IMR-90 (cell line): ENCODE measurements around the gene ASTN2. TPM values are rescaled to one million over a fixed set of nuclear protein-coding genes. Genes with fewer than 3 reads are reported as not detected.

Source experiments
- ATAC-seq: fragments of 200-7000 bp; cut with Tn5 transposase; 2 replicates; pipeline ENCODE4 v1.9.1; 2020; ENCODE audit warnings: low read depth, mild to moderate bottlenecking, moderate library complexity
- BruUV-seq: library from RNA; stranded (reverse); fragments of 400-500 nt; replicated peaks from 2 replicates; lab custom pipeline; 2021; lab: Mats Ljungman, UMichigan
- CTCF ChIA-PET: fragments of 300-600 bp; formaldehyde crosslinking; extraction: SDS; loops from one replicate; lab custom pipeline; 2021; ENCODE audit warnings: antibody characterized with exemption; lab: Yijun Ruan, JAX
- POLR2A ChIA-PET: fragments of 300-600 bp; sonication (Branson Sonifier 250); formaldehyde crosslinking; loops from one replicate; lab custom pipeline; 2022; ENCODE audit warnings: antibody characterized with exemption; ENCODE audit not compliant: unreplicated experiment; lab: Charles Lee
- DNase-seq: peaks from one replicate; pipeline ENCODE4 v3.0.0; 2013
- H2AFZ ChIP-seq: replicated peaks from 2 replicates; pipeline ENCODE3; 2013; ENCODE audit warnings: low read length, mild to moderate bottlenecking; ENCODE audit not compliant: poor library complexity
- H2AK5ac ChIP-seq: 2 replicates; pipeline ENCODE4 v1.6.1; 2013; ENCODE audit warnings: low read depth, low read length, inconsistent platforms
- H2AK9ac ChIP-seq: replicated peaks from 2 replicates; pipeline ENCODE3; 2013; ENCODE audit warnings: mild to moderate bottlenecking, low read depth, low read length, moderate library complexity; ENCODE audit not compliant: poor library complexity
- H2BK120ac ChIP-seq: 2 replicates; pipeline ENCODE4 v1.6.1; 2013; ENCODE audit warnings: low read depth, low read length, inconsistent platforms
- H2BK15ac ChIP-seq: 3 replicates; pipeline ENCODE4 v1.6.1; 2013; ENCODE audit warnings: low read depth, low read length, inconsistent platforms
- H2BK20ac ChIP-seq: 2 replicates; pipeline ENCODE4 v1.6.1; 2013; ENCODE audit warnings: low read depth, mild to moderate bottlenecking, inconsistent platforms, low read length, moderate library complexity
- H2BK5ac ChIP-seq: 2 replicates; pipeline ENCODE4 v1.6.1; 2013; ENCODE audit warnings: mild to moderate bottlenecking, low read depth, low read length, inconsistent platforms; ENCODE audit not compliant: poor library complexity, severe bottlenecking
- H3K14ac ChIP-seq: replicated peaks from 2 replicates; pipeline ENCODE4 v1.6.1; 2013; ENCODE audit warnings: low read depth, low read length, inconsistent platforms
- H3K18ac ChIP-seq: 2 replicates; pipeline ENCODE4 v1.6.1; 2013; ENCODE audit warnings: low read depth, low read length, control low read depth
- H3K23ac ChIP-seq: 2 replicates; pipeline ENCODE4 v1.6.1; 2013; ENCODE audit warnings: low read depth, low read length, inconsistent platforms
- H3K27ac ChIP-seq: 2 replicates; pipeline ENCODE4 v1.5.1; 2013; ENCODE audit warnings: mild to moderate bottlenecking, control low read depth, low read length; ENCODE audit not compliant: insufficient read depth
- H3K27me3 ChIP-seq: 2 replicates; pipeline ENCODE4 v1.6.1; 2013; ENCODE audit warnings: low read length; ENCODE audit not compliant: control insufficient read depth, insufficient read depth
- H3K36me3 ChIP-seq: 2 replicates; pipeline ENCODE4 v1.6.1; 2013; ENCODE audit warnings: low read length, mixed read lengths; ENCODE audit not compliant: control insufficient read depth, insufficient read depth
- H3K4ac ChIP-seq: 2 replicates; pipeline ENCODE4 v1.6.1; 2013; ENCODE audit warnings: low read depth, low read length, inconsistent platforms
- H3K4me1 ChIP-seq: 2 replicates; pipeline ENCODE4 v1.6.1; 2013; ENCODE audit warnings: low read length, mixed read lengths; ENCODE audit not compliant: control insufficient read depth, insufficient read depth
- H3K4me2 ChIP-seq: 2 replicates; pipeline ENCODE4 v1.6.1; 2013; ENCODE audit warnings: low read depth, mild to moderate bottlenecking, control low read depth, low read length, moderate library complexity
- H3K4me3 ChIP-seq: 2 replicates; pipeline ENCODE4 v1.5.1; 2013; ENCODE audit warnings: low read depth, mild to moderate bottlenecking, control low read depth, low read length, moderate library complexity; ENCODE audit not compliant: insufficient read depth
- H3K56ac ChIP-seq: 2 replicates; pipeline ENCODE4 v1.6.1; 2013; ENCODE audit warnings: low read length, inconsistent platforms; ENCODE audit not compliant: insufficient read depth; ENCODE audit errors: extremely low read depth
- H3K79me1 ChIP-seq, 2 experiments: 2 replicates each; pipeline ENCODE4 v1.6.1; 2013; ENCODE audit warnings: low read length in 2 of 2, inconsistent platforms in 1 of 2, low read depth in 1 of 2
- H3K9ac ChIP-seq: 2 replicates; pipeline ENCODE4 v1.6.1; 2013; ENCODE audit warnings: low read depth, low read length, control low read depth
- H3K9me1 ChIP-seq: 2 replicates; pipeline ENCODE4 v1.6.1; 2013; ENCODE audit warnings: low read length, inconsistent platforms; ENCODE audit not compliant: insufficient read depth
- H3K9me3 ChIP-seq: 2 replicates; pipeline ENCODE4 v1.6.1; 2013; ENCODE audit warnings: low read length; ENCODE audit not compliant: control insufficient read depth, insufficient read depth
- H4K20me1 ChIP-seq: 2 replicates; pipeline ENCODE4 v1.6.1; 2013; ENCODE audit warnings: low read length, inconsistent platforms; ENCODE audit not compliant: insufficient read depth
- H4K5ac ChIP-seq: 2 replicates; pipeline ENCODE4 v1.6.1; 2013; ENCODE audit warnings: mild to moderate bottlenecking, low read depth, low read length, control low read depth
- H4K8ac ChIP-seq, 2 experiments: 2 replicates each; pipeline ENCODE4 v1.6.1; 2013; ENCODE audit warnings: low read depth in 2 of 2, low read length in 2 of 2, control low read depth in 1 of 2, inconsistent platforms in 1 of 2
- H4K91ac ChIP-seq: 2 replicates; pipeline ENCODE4 v1.6.1; 2013; ENCODE audit warnings: low read depth, low read length, inconsistent platforms; ENCODE audit not compliant: insufficient read depth
- BHLHE40 ChIP-seq: fragments of 150-350 bp; IDR thresholded peaks from 2 replicates; pipeline ENCODE4 v1.6.1; 2016; ENCODE audit warnings: mild to moderate bottlenecking, low read depth, low read length
- CEBPB ChIP-seq: IDR thresholded peaks from 2 replicates; pipeline ENCODE4 v1.6.1; 2012; ENCODE audit warnings: low read depth, low read length, improper control_type of control experiment
- CHD1 ChIP-seq: IDR thresholded peaks from 2 replicates; pipeline ENCODE4 v1.6.1; 2012; ENCODE audit warnings: low read depth, low read length, improper control_type of control experiment
- FOS ChIP-seq: fragments of 150-350 bp; IDR thresholded peaks from 2 replicates; pipeline ENCODE4 v1.6.1; 2016; ENCODE audit warnings: low read depth, low read length
- MAFK ChIP-seq: IDR thresholded peaks from 2 replicates; pipeline ENCODE4 v1.6.1; 2012; ENCODE audit warnings: low read depth, low read length, improper control_type of control experiment
- MAZ ChIP-seq: IDR thresholded peaks from 2 replicates; pipeline ENCODE4 v1.6.1; 2012; ENCODE audit warnings: low read depth, mild to moderate bottlenecking, low read length, improper control_type of control experiment, moderate library complexity, borderline replicate concordance
- MXI1 ChIP-seq: IDR thresholded peaks from 2 replicates; pipeline ENCODE4 v1.6.1; 2012; ENCODE audit warnings: low read depth, mild to moderate bottlenecking, low read length, moderate library complexity, borderline replicate concordance
- NFE2L2 ChIP-seq: fragments of 150-350 bp; IDR thresholded peaks from 2 replicates; pipeline ENCODE4 v1.6.1; 2016; ENCODE audit warnings: low read depth, mild to moderate bottlenecking, low read length
- POLR2A ChIP-seq: IDR thresholded peaks from 2 replicates; pipeline ENCODE4 v1.6.1; 2012; ENCODE audit warnings: mild to moderate bottlenecking, low read depth, low read length
- RAD21 ChIP-seq: IDR thresholded peaks from 2 replicates; pipeline ENCODE4 v1.6.1; 2012; ENCODE audit warnings: low read length, improper control_type of control experiment
- RCOR1 ChIP-seq: IDR thresholded peaks from 2 replicates; pipeline ENCODE4 v1.6.1; 2012; ENCODE audit warnings: mild to moderate bottlenecking, low read length, improper control_type of control experiment; ENCODE audit not compliant: insufficient replicate concordance
- RFX5 ChIP-seq: IDR thresholded peaks from 2 replicates; pipeline ENCODE4 v1.8.0; 2012; ENCODE audit warnings: low read depth, mild to moderate bottlenecking, low read length, moderate library complexity
- SMC3 ChIP-seq: fragments of 150-350 bp; IDR thresholded peaks from 2 replicates; pipeline ENCODE4 v1.6.1; 2016; ENCODE audit warnings: low read depth, mild to moderate bottlenecking, antibody characterized with exemption, low read length, moderate library complexity
- WGBS, 2 experiments: methylation state at CpG; one replicate each; pipeline versions ENCODE4 v1.1.5 to v1.1.7; 2013; ENCODE audit warnings: missing lambda C conversion rate in 2 of 2; ENCODE audit not compliant: insufficient read length in 1 of 2; ENCODE audit errors: extremely low coverage in 2 of 2; 5-methylcytosine and 5-hydroxymethylcytosine counted together
- dilution Hi-C: fragments of 300-500 bp; cut with HindIII; formaldehyde crosslinking; loops from one replicate; pipeline ENCODE4 v1.14.3; 2018; ENCODE audit warnings: low sequenced_read_pairs; ENCODE audit not compliant: unreplicated experiment
- in situ Hi-C: fragments of 300-500 bp; cut with MboI; formaldehyde crosslinking; loops from 3 replicates; pipeline ENCODE4 v1.14.3; 2019; ENCODE audit warnings: low sequenced_read_pairs, inconsistent platforms, mixed read lengths
- intact Hi-C: fragments of 100-400 bp; cut with micrococcal nuclease; formaldehyde crosslinking; loops from 2 replicates; pipeline ENCODE4 v1.10.0; 2022
- polyA plus RNA-seq, 3 experiments: library from polyadenylated mRNA; depleted of rRNA; stranded (reverse); fragments of >200 nt; gene quantifications; 2 replicates each; pipeline ENCODE4 v1.2.3, GENCODE V29; 2012; ENCODE audit warnings: low replicate concordance in 1 of 3
- total RNA-seq: library from RNA; depleted of rRNA; stranded (reverse); fragments of >200 nt; gene quantifications from 2 replicates; pipeline ENCODE4 v1.2.3, GENCODE V29; 2012
- TF ChIP-seq, protein P1 (sequence below): fragments of 150-350 bp; IDR thresholded peaks from 2 replicates; pipeline ENCODE4 v1.6.1; 2017; ENCODE audit warnings: mild to moderate bottlenecking, antibody characterized with exemption, low read length, low read depth
- TF ChIP-seq, protein P2 (sequence below): fragments of 150-350 bp; IDR thresholded peaks from 2 replicates; pipeline ENCODE4 v1.6.1; 2016; ENCODE audit warnings: low read depth, mild to moderate bottlenecking, low read length, moderate library complexity, borderline replicate concordance
- TF ChIP-seq, protein P3 (sequence below): conservative IDR thresholded peaks from 2 replicates; pipeline ENCODE4 v1.5.1; 2012; ENCODE audit warnings: mild to moderate bottlenecking, low read depth, low read length, improper control_type of control experiment

ASTN2 gene
- total and polyA plus RNA-seq, 2 of the 4 experiments (the other 2 are of a cell fraction): 3.8 to 6.8 TPM

DNA sequence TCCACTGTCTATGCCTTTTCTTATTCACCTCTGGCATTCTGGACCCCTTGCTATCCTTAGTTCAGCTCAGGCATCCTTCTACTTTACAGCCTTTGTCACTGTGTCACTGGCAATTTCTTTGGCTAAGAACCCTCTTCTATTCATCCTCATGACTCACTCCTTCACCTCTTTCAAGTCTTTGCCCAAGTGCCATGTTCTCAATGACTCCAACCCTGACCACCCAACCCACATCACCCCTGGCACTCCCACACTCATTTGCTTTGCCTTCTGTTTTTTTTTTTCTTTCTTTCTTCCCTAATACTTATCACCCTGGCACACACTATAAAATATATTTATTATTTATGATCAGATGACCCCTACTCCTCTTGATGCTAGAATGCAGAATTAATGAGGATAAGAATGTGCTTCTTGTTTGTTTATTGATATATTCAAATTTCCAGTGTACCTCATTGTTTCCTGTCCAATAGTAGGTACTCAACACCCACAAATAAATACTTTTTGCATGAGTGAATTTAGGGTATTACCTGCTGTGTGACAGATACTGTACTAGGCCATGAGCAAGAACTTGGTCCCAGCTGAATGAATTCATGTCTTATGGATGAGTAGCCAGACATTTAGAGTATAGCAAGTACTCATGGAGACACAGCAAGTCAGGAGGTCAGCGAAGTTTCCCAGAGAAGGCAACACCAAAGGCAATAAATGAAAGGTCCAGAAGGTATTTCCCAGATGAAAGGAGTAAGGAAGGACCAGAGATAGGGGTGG, 1025.1 kb downstream of the ASTN2 start:
- Histone ChIP-seq H3K27me3 (no peaks in the 10 kb centered on the region), H3K27ac (no peak overlapping the region), H3K4me2 (no peak overlapping the region), H2BK120ac (no peak overlapping the region), H3K4ac (no peak overlapping the region), H2BK5ac (no peak overlapping the region), H3K36me3 (peaks cover 81% of the 10 kb centered on the region), H4K8ac (no peak overlapping the region), H3K4me1 (peaks cover 7% of the 10 kb centered on the region), H3K14ac (no peak overlapping the region), H3K79me1 (no peaks in the 10 kb centered on the region), H3K9ac (no peak overlapping the region), H2BK20ac (no peak overlapping the region), H3K18ac (no peak overlapping the region), H2AK5ac (no peak overlapping the region), H3K9me1 (peaks cover 5% of the 10 kb centered on the region), H2AK9ac (no peak overlapping the region), H2AFZ (no peak overlapping the region), H4K91ac (no peak overlapping the region), H2BK15ac (no peak overlapping the region), H3K9me3 (no peaks in the 10 kb centered on the region), H3K56ac (no peak overlapping the region), H4K20me1 (0 out of 2 replicates have a peak, but pooled peaks cover 6% of the 10 kb centered on the region), H3K4me3 (no peak overlapping the region), H4K5ac (no peak overlapping the region), H3K23ac (no peak overlapping the region)
- ATAC-seq: no peak
- BruUV-seq: no TSS peak
- TF ChIP-seq CHD1 (no peak), SMC3 (no peak), FOS (no peak), CEBPB (no peak), RAD21 (no peak), POLR2A (no peak), MXI1 (no peak), NFE2L2 (no peak), MAZ (no peak), RCOR1 (no peak), MAFK (no peak), BHLHE40 (no peak), RFX5 (no peak)
- TF ChIP-seq, protein P1, sequence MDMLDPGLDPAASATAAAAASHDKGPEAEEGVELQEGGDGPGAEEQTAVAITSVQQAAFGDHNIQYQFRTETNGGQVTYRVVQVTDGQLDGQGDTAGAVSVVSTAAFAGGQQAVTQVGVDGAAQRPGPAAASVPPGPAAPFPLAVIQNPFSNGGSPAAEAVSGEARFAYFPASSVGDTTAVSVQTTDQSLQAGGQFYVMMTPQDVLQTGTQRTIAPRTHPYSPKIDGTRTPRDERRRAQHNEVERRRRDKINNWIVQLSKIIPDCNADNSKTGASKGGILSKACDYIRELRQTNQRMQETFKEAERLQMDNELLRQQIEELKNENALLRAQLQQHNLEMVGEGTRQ: no peak
- TF ChIP-seq, protein P2, sequence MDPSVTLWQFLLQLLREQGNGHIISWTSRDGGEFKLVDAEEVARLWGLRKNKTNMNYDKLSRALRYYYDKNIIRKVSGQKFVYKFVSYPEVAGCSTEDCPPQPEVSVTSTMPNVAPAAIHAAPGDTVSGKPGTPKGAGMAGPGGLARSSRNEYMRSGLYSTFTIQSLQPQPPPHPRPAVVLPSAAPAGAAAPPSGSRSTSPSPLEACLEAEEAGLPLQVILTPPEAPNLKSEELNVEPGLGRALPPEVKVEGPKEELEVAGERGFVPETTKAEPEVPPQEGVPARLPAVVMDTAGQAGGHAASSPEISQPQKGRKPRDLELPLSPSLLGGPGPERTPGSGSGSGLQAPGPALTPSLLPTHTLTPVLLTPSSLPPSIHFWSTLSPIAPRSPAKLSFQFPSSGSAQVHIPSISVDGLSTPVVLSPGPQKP: no peak
- TF ChIP-seq, protein P3, sequence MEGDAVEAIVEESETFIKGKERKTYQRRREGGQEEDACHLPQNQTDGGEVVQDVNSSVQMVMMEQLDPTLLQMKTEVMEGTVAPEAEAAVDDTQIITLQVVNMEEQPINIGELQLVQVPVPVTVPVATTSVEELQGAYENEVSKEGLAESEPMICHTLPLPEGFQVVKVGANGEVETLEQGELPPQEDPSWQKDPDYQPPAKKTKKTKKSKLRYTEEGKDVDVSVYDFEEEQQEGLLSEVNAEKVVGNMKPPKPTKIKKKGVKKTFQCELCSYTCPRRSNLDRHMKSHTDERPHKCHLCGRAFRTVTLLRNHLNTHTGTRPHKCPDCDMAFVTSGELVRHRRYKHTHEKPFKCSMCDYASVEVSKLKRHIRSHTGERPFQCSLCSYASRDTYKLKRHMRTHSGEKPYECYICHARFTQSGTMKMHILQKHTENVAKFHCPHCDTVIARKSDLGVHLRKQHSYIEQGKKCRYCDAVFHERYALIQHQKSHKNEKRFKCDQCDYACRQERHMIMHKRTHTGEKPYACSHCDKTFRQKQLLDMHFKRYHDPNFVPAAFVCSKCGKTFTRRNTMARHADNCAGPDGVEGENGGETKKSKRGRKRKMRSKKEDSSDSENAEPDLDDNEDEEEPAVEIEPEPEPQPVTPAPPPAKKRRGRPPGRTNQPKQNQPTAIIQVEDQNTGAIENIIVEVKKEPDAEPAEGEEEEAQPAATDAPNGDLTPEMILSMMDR: no peak
- dilution Hi-C loops (no loop called here), intact Hi-C loops (no loop called here), in situ Hi-C loops (no loop called here)
- WGBS, 2 experiments: no CpG with 5 or more reads among the region's 1 CpG
- ChIA-PET CTCF (no interaction called here), POLR2A (no interaction called here)
- DNase-seq: no peak
